DND-41 (cell line): ENCODE data around the gene CHMP4B.

Experiments used
- ATAC-seq: fragments of 200-7000 bp; cut with Tn5 transposase; 3 replicates; pipeline ENCODE4 v1.9.1; 2021; ENCODE audit warnings: low read depth; ENCODE audit not compliant: insufficient read depth
- DNase-seq: peaks from one replicate; pipeline ENCODE4 v3.0.0-alpha.2; 2020
- H2AFZ ChIP-seq: 2 replicates; pipeline ENCODE4 v1.6.0; 2012; ENCODE audit warnings: low read depth, low read length
- H3K27ac ChIP-seq: 2 replicates; pipeline ENCODE4 v1.5.1; 2012; ENCODE audit warnings: low read length, inconsistent platforms
- H3K27me3 ChIP-seq: fragments of 200-600 bp; sonication (generic); 2 replicates; pipeline ENCODE4 v1.6.0; 2012; ENCODE audit warnings: low read length, mild to moderate bottlenecking, inconsistent platforms; ENCODE audit not compliant: insufficient read depth, poor library complexity
- H3K36me3 ChIP-seq: 2 replicates; pipeline ENCODE4 v1.5.1; 2012; ENCODE audit warnings: low read length, inconsistent platforms; ENCODE audit not compliant: insufficient read depth
- H3K4me1 ChIP-seq: 2 replicates; pipeline ENCODE4 v1.5.1; 2012; ENCODE audit warnings: mild to moderate bottlenecking, low read length; ENCODE audit not compliant: insufficient read depth
- H3K4me2 ChIP-seq: 2 replicates; pipeline ENCODE4 v1.6.0; 2012; ENCODE audit warnings: mild to moderate bottlenecking, moderate library complexity, low read length, inconsistent platforms; ENCODE audit not compliant: insufficient read depth
- H3K4me3 ChIP-seq, 2 experiments: fragments of 200-600 bp in 1 of 2; shearing (Covaris generic) in 1 of 2; 2 replicates each; pipeline ENCODE4 v1.5.1; 2012 to 2016; ENCODE audit warnings: inconsistent platforms in 2 of 2, low read length in 2 of 2, mild to moderate bottlenecking in 2 of 2, low read depth in 1 of 2, moderate library complexity in 1 of 2
- H3K79me2 ChIP-seq: 2 replicates; pipeline ENCODE4 v1.6.0; 2012; ENCODE audit warnings: low read length, inconsistent platforms; ENCODE audit not compliant: insufficient read depth
- H3K9ac ChIP-seq: 2 replicates; pipeline ENCODE4 v1.6.0; 2012; ENCODE audit warnings: low read depth, mild to moderate bottlenecking, inconsistent platforms, low read length, moderate library complexity
- H3K9me3 ChIP-seq: 2 replicates; pipeline ENCODE4 v1.5.1; 2012; ENCODE audit warnings: low read length, moderate library complexity, mild to moderate bottlenecking, inconsistent platforms; ENCODE audit not compliant: insufficient read depth, severe bottlenecking
- H4K20me1 ChIP-seq: 2 replicates; pipeline ENCODE4 v1.6.0; 2012; ENCODE audit warnings: low read length; ENCODE audit not compliant: insufficient read depth
- EZH2 ChIP-seq: IDR thresholded peaks from 3 replicates; pipeline ENCODE4 v1.6.1; 2012; ENCODE audit warnings: borderline replicate concordance, low read depth, mild to moderate bottlenecking, moderate library complexity, low read length, inconsistent platforms; ENCODE audit not compliant: severe bottlenecking
- TF ChIP-seq, protein P1 (sequence below): IDR thresholded peaks from 2 replicates; pipeline ENCODE4 v1.5.1; 2012; ENCODE audit warnings: borderline replicate concordance, low read length, moderate library complexity, mild to moderate bottlenecking; ENCODE audit not compliant: poor library complexity, severe bottlenecking; ENCODE audit errors: extremely low read depth

Gene CHMP4B

DNA sequence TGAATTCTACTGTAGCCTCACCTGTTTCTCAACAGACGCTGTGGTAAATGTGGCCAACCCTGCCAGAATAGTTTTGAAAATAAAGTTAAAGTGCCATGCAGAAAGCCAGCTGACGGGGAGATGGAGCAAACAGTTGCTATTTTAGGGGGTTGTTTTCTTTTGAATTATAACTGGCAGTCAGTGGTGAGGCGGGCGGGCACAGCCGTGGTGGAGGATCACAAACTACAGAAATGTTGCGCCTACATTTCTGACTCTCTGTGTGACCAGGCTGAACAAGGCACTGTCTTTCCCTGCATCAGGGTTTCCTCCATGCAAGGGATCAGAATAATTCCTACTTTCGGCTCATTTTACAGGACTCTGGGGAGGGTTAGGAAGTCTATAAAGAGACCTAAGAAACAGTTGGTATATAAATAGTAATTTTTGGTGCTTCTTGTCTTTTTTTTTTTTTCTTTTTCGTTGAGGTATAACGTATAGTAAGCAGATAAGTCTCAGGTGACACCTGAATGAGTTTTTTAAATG is 17.2 kb downstream of the CHMP4B start:
- Histone ChIP-seq H3K27me3 (no peaks in the 10 kb centered on the region), H3K79me2 (peaks cover 98% of the 10 kb centered on the region), H4K20me1 (peaks cover 91% of the 10 kb centered on the region), H2AFZ (no peak overlapping the region), H3K9ac (no peak overlapping the region), H3K36me3 (peaks cover 15% of the 10 kb centered on the region), H3K4me3 (no peak overlapping the region), H3K4me2 (no peak overlapping the region), H3K4me1 (no peaks in the 10 kb centered on the region), H3K27ac (no peak overlapping the region), H3K9me3 (no peaks in the 10 kb centered on the region)
- ATAC-seq (0 out of 3 replicates have a peak, but pooled peaks have one; percentile 27), DNase-seq (no peak)
- no peak for TF ChIP-seq EZH2
- TF ChIP-seq, protein P1, sequence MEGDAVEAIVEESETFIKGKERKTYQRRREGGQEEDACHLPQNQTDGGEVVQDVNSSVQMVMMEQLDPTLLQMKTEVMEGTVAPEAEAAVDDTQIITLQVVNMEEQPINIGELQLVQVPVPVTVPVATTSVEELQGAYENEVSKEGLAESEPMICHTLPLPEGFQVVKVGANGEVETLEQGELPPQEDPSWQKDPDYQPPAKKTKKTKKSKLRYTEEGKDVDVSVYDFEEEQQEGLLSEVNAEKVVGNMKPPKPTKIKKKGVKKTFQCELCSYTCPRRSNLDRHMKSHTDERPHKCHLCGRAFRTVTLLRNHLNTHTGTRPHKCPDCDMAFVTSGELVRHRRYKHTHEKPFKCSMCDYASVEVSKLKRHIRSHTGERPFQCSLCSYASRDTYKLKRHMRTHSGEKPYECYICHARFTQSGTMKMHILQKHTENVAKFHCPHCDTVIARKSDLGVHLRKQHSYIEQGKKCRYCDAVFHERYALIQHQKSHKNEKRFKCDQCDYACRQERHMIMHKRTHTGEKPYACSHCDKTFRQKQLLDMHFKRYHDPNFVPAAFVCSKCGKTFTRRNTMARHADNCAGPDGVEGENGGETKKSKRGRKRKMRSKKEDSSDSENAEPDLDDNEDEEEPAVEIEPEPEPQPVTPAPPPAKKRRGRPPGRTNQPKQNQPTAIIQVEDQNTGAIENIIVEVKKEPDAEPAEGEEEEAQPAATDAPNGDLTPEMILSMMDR, result no peak

DNA sequence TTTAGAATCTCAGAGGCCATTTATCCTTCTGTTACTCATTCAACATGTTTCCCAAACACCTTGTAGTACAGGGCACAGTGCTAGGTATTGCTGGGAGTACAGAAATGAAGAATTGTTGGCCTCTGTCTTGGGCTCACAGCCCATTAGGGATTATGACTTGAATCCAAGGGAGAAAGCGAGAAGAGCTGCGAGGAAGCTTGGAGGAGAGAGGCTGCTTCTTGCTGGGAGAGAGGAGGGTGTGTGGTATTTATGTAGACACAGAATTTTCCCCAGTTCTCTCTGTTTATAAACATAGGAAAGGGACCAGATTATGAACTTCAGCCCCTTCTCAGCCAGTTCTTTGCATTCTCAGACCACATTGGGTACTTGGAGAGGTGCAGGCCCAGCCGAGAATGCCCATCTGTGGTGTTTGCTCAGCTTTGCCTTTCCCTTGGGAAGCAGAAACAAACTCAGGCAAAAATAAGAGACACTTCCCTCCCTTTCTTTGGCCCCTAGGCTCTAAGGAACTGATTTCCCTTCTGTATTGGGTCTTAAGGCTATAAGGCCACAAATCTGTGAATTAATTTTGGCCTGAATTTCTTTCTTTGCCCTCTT is 17.9 kb downstream of the CHMP4B start:
- Histone ChIP-seq H3K4me2 (no peak overlapping the region), H3K4me1 (no peaks in the 10 kb centered on the region), H3K9me3 (no peaks in the 10 kb centered on the region), H3K79me2 (peaks cover 98% of the 10 kb centered on the region), H3K27me3 (no peaks in the 10 kb centered on the region), H2AFZ (no peak overlapping the region), H3K27ac (no peak overlapping the region), H3K4me3 (no peak overlapping the region), H4K20me1 (peaks cover 88% of the 10 kb centered on the region), H3K9ac (no peak overlapping the region), H3K36me3 (peaks cover 16% of the 10 kb centered on the region)
- TF ChIP-seq, protein P1, result no peak
- TF ChIP-seq EZH2, result no peak
- no peak for ATAC-seq
- DNase-seq, result no peak

DNA sequence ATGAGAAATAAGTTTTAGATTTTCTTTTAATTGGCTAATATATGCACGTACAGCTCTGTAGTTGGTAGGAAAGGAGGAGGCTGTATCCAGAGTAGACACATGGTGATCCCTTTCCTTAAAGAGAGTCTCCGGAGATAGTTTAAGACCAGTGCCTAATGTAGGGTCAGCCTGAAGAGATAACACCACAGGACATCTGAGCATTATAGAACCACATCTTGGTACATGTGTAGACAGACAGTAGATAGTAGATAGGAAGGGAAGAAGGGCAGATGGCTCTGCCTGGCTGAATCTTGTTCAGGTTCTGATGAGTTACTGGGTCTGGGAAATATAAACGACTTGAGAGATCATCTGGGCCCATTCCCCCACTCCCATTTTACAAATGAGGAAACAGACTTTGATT is 18.5 kb downstream of the CHMP4B start:
- Histone ChIP-seq H3K27ac (no peak overlapping the region), H2AFZ (no peak overlapping the region), H3K27me3 (no peaks in the 10 kb centered on the region), H3K4me1 (no peaks in the 10 kb centered on the region), H3K36me3 (peaks cover 13% of the 10 kb centered on the region), H4K20me1 (peaks cover 82% of the 10 kb centered on the region), H3K4me3 (no peak overlapping the region), H3K9me3 (no peaks in the 10 kb centered on the region), H3K9ac (no peak overlapping the region), H3K4me2 (no peak overlapping the region), H3K79me2 (peaks cover 98% of the 10 kb centered on the region)
- no peak for TF ChIP-seq EZH2
- TF ChIP-seq, protein P1, result no peak
- DNase-seq (no peak), ATAC-seq (no peak)

DNA sequence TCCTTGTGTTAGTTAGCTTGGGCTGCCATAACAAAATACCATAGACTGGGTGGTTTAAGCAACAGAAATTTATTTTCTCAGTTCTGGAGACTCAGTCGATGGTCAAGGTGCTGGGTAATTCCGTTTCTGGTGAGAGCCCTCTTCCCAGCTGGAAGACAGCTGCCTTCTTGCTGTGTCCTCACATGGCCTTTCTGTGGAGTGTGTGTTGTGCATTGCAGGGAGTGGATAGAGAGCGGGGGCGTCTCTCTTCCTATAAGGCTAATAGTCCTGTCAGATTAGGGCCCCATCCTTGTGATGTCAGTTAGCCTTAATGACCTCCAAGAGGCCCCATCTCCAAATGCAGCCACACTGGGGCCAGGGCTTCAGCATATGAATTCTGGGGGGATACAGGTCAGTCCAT is 19.2 kb downstream of the CHMP4B start:
- TF ChIP-seq EZH2, result no peak
- TF ChIP-seq, protein P1, result no peak
- DNase-seq (no peak), ATAC-seq (no peak)
- no peaks in the 10 kb centered on the region for H3K4me1 ChIP-seq
- H3K4me3 ChIP-seq, result no peak overlapping the region
- no peaks in the 10 kb centered on the region for H3K9me3 ChIP-seq
- H3K4me2 ChIP-seq, result no peak overlapping the region
- H3K79me2 ChIP-seq, result peaks cover 98% of the 10 kb centered on the region
- no peak overlapping the region for H3K27ac ChIP-seq
- H3K9ac ChIP-seq, result no peak overlapping the region
- no peak overlapping the region for H2AFZ ChIP-seq
- peaks cover 77% of the 10 kb centered on the region for H4K20me1 ChIP-seq
- H3K27me3 ChIP-seq, result no peaks in the 10 kb centered on the region
- peaks cover 13% of the 10 kb centered on the region for H3K36me3 ChIP-seq
